HEK293 (cell line): Measurements from ENCODE around the gene SORL1.

Experiments
- CTCF ChIA-PET: fragments of 350-600 bp; formaldehyde crosslinking; extraction: SDS; loops from one replicate; lab custom pipeline; 2021; ENCODE audit warnings: antibody characterized with exemption; lab: Yijun Ruan, JAX
- POLR2A ChIA-PET: fragments of 300-600 bp; formaldehyde crosslinking; extraction: SDS; loops from one replicate; lab custom pipeline; 2020; ENCODE audit warnings: antibody characterized with exemption, inconsistent platforms; lab: Yijun Ruan, JAX
- H3K27ac ChIP-seq: fragments of 200-500 bp; sonication (Bioruptor generic); 2 replicates; pipeline ENCODE4 v1.5.1; 2014; ENCODE audit warnings: low read depth, low read length, control low read depth, inconsistent platforms; ENCODE audit errors: extremely low read depth
- H3K36me3 ChIP-seq, 2 experiments: fragments of 200-500 bp in 1 of 2; sonication (Bioruptor generic) in 1 of 2; 1 replicate in 1 of 2; 2 replicates in 1 of 2; pipeline ENCODE4 v1.5.1; 2014 to 2017; ENCODE audit warnings: inconsistent platforms in 2 of 2, low read length in 2 of 2; ENCODE audit not compliant: control insufficient read depth in 2 of 2, insufficient read depth in 1 of 2
- H3K4me1 ChIP-seq: fragments of 200-500 bp; sonication (Bioruptor generic); 2 replicates; pipeline ENCODE4 v1.5.1; 2014; ENCODE audit warnings: mild to moderate bottlenecking, low read length, inconsistent platforms; ENCODE audit not compliant: control insufficient read depth, insufficient read depth
- H3K4me3 ChIP-seq: 2 replicates; pipeline ENCODE4 v1.5.1; 2011; ENCODE audit warnings: low read depth, mild to moderate bottlenecking, control low read depth, low read length, moderate library complexity
- H3K9me3 ChIP-seq: fragments of 200-500 bp; sonication (Bioruptor generic); 2 replicates; pipeline ENCODE4 v1.5.1; 2014; ENCODE audit warnings: low read depth, low read length, inconsistent platforms; ENCODE audit not compliant: control insufficient read depth, insufficient read depth
- MYNN ChIP-seq: fragments of 450-650 bp; formaldehyde crosslinking; IDR thresholded peaks from 2 replicates; pipeline ENCODE4 v1.5.1; 2016; ENCODE audit warnings: missing biosample characterization, missing genetic modification characterization, borderline replicate concordance
- MZF1 ChIP-seq: fragments of 450-650 bp; formaldehyde crosslinking; IDR thresholded peaks from 2 replicates; pipeline ENCODE4 v1.5.1; 2017; ENCODE audit warnings: missing biosample characterization, missing genetic modification characterization, borderline replicate concordance
- OVOL3 ChIP-seq: fragments of 450-650 bp; formaldehyde crosslinking; IDR thresholded peaks from 2 replicates; pipeline ENCODE4 v1.5.1; 2016; ENCODE audit warnings: missing biosample characterization, missing genetic modification characterization
- SALL2 ChIP-seq: fragments of 450-650 bp; formaldehyde crosslinking; IDR thresholded peaks from 2 replicates; pipeline ENCODE4 v1.5.0; 2017; ENCODE audit warnings: missing biosample characterization, mild to moderate bottlenecking, missing genetic modification characterization, borderline replicate concordance
- ZBTB1 ChIP-seq: fragments of 450-650 bp; formaldehyde crosslinking; IDR thresholded peaks from 2 replicates; pipeline ENCODE4 v1.5.1; 2016; ENCODE audit warnings: missing biosample characterization, missing genetic modification characterization
- ZBTB44 ChIP-seq: fragments of 450-650 bp; IDR thresholded peaks from 2 replicates; pipeline ENCODE4 v1.5.1; 2018; ENCODE audit warnings: missing biosample characterization, mild to moderate bottlenecking, missing genetic modification characterization
- ZIC2 ChIP-seq: fragments of 450-650 bp; formaldehyde crosslinking; IDR thresholded peaks from 2 replicates; pipeline ENCODE4 v1.5.1; 2016; ENCODE audit warnings: missing biosample characterization, missing genetic modification characterization
- ZNF423 ChIP-seq: fragments of 450-650 bp; formaldehyde crosslinking; IDR thresholded peaks from 2 replicates; pipeline ENCODE4 v1.5.1; 2016; ENCODE audit warnings: missing biosample characterization, missing genetic modification characterization
- ZNF510 ChIP-seq: fragments of 450-650 bp; formaldehyde crosslinking; IDR thresholded peaks from 2 replicates; pipeline ENCODE4 v1.5.1; 2018; ENCODE audit warnings: mild to moderate bottlenecking, missing genetic modification characterization, missing biosample characterization; ENCODE audit not compliant: insufficient replicate concordance
- ZNF521 ChIP-seq: fragments of 450-650 bp; formaldehyde crosslinking; IDR thresholded peaks from 2 replicates; pipeline ENCODE4 v1.5.1; 2017; ENCODE audit warnings: missing biosample characterization, mild to moderate bottlenecking, missing genetic modification characterization
- ZNF791 ChIP-seq: fragments of 450-650 bp; formaldehyde crosslinking; IDR thresholded peaks from 2 replicates; pipeline ENCODE4 v1.5.1; 2016; ENCODE audit warnings: missing biosample characterization, missing genetic modification characterization
- ZNF792 ChIP-seq: fragments of 450-650 bp; formaldehyde crosslinking; IDR thresholded peaks from 2 replicates; pipeline ENCODE4 v1.5.1; 2016; ENCODE audit warnings: missing biosample characterization, missing genetic modification characterization
- TF ChIP-seq, protein P1 (sequence below): fragments of 450-650 bp; formaldehyde crosslinking; IDR thresholded peaks from 2 replicates; pipeline ENCODE4 v1.5.1; 2016; ENCODE audit warnings: missing biosample characterization, missing genetic modification characterization, low read depth

SORL1 gene

DNA sequence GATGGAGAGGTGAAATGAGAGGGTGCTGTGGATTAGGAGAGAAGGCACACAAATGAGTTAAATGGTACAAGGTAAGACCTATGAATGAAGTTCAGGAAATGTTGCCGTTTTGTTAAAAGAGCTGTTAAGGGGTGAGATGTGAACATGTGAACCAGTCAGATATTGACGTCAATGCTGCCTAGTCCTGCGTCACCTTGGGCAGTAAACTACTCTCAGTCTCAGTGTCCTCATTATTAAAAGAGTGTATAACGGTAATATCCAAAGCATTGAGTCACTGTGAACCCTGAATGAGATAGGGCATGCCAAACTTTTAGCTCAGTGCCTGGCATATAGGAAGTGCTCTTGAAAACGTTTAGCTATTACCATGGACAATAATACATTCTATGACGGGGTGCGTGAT lies 33.1 kb downstream of the SORL1 start:
- TF ChIP-seq ZNF510 (tag by site-specific recombination), result no peak
- no peak for TF ChIP-seq OVOL3
- H3K9me3 ChIP-seq, result no peaks in the 10 kb centered on the region
- no peak overlapping the region for H3K4me3 ChIP-seq
- CTCF ChIA-PET, result interaction anchor here (1.1 kb wide), 1 partner anchor 106 kb away, joined by 3 read pairs; no protein-coding TSS in a partner anchor
- peaks cover 0 to 3% of the 10 kb centered on the region in 2 experiments; a peak in 1 of 3 replicates for H3K36me3 ChIP-seq
- H3K4me1 ChIP-seq, result no peaks in the 10 kb centered on the region
- H3K27ac ChIP-seq, result no peak overlapping the region
- POLR2A ChIA-PET, result no interaction called here

GRCh38 chr11:121486054-121486453 lies 33.9 kb downstream of the SORL1 start:
- CTCF ChIA-PET, result no interaction called here

DNA sequence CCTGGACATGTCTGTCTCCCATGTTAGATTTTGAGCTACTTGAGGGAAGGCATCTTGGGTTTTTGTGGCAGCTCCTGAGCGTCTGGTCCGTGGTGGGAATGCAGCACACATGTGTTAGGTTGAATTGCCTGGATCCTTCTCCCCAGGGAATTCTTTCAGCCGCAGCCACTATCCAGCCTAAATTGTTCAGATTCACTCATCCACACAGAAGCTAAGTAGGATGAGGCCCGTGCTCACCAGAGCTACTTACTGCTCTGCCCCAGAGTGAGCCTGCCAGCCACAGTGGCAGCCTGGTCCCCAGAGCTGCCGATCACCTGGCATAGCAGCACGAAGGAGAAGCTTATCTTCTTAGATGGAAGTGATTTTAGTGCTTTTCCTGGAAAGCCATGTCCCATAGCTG lies 35.1 kb downstream of the SORL1 start:
- H3K27ac ChIP-seq, result no peak overlapping the region
- CTCF ChIA-PET, result no interaction called here
- peaks cover 0 to 3% of the 10 kb centered on the region in 2 experiments; a peak in 1 of 3 replicates for H3K36me3 ChIP-seq
- H3K4me3 ChIP-seq, result no peak overlapping the region
- no peak for TF ChIP-seq ZNF521 (tag by site-specific recombination)
- no peak for TF ChIP-seq ZNF792 (tag by site-specific recombination)
- no peak for TF ChIP-seq ZNF791 (tag by site-specific recombination)
- TF ChIP-seq MYNN, result no peak
- no peak for TF ChIP-seq MZF1 (tag by site-specific recombination)
- no peak for TF ChIP-seq ZBTB44 (tag by site-specific recombination)
- no peaks in the 10 kb centered on the region for H3K9me3 ChIP-seq
- POLR2A ChIA-PET, result no interaction called here
- no peaks in the 10 kb centered on the region for H3K4me1 ChIP-seq

More at GRCh38 chr11:121486054-121486453, 33.9 kb downstream of the SORL1 start:
- H3K9me3 ChIP-seq, result no peaks in the 10 kb centered on the region
- no peak overlapping the region for H3K4me3 ChIP-seq
- H3K36me3 ChIP-seq, result peaks cover 0 to 3% of the 10 kb centered on the region in 2 experiments; a peak in 1 of 3 replicates
- no peak overlapping the region for H3K27ac ChIP-seq
- no peaks in the 10 kb centered on the region for H3K4me1 ChIP-seq
- TF ChIP-seq SALL2 (tag by site-specific recombination), result no peak
- POLR2A ChIA-PET, result no interaction called here

DNA sequence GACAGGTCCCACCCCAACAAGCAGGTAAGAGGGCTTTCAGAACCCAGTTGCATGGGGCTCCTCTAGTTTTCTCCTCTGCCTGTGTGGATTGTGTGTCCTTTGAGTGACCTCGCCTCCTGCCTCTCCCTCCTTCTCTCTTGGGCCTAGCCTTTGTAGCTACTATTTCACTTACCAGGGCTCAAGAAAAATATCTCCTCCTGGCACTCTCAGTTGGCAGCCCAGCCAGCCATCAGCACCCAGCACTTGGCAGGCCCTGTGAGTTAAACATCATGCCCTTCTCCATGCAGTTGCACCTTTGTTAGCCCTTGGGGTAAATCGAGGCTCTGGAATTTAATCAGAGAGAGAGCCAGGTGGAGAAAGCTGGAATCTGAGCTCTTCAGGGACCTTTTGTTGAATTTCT lies 36.1 kb downstream of the SORL1 start:
- Histone ChIP-seq H3K36me3 (peaks cover 0 to 3% of the 10 kb centered on the region in 2 experiments; a peak in 1 of 3 replicates), H3K27ac (no peak overlapping the region)

More for the DNA sequence above, 36.1 kb downstream of the SORL1 start:
- no peaks in the 10 kb centered on the region for H3K4me1 ChIP-seq
- no peaks in the 10 kb centered on the region for H3K9me3 ChIP-seq
- no peak for TF ChIP-seq ZBTB1
- TF ChIP-seq ZNF423 (tag by site-specific recombination), result no peak
- TF ChIP-seq, protein P1, sequence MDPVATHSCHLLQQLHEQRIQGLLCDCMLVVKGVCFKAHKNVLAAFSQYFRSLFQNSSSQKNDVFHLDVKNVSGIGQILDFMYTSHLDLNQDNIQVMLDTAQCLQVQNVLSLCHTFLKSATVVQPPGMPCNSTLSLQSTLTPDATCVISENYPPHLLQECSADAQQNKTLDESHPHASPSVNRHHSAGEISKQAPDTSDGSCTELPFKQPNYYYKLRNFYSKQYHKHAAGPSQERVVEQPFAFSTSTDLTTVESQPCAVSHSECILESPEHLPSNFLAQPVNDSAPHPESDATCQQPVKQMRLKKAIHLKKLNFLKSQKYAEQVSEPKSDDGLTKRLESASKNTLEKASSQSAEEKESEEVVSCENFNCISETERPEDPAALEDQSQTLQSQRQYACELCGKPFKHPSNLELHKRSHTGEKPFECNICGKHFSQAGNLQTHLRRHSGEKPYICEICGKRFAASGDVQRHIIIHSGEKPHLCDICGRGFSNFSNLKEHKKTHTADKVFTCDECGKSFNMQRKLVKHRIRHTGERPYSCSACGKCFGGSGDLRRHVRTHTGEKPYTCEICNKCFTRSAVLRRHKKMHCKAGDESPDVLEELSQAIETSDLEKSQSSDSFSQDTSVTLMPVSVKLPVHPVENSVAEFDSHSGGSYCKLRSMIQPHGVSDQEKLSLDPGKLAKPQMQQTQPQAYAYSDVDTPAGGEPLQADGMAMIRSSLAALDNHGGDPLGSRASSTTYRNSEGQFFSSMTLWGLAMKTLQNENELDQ (tag by site-specific recombination), result no peak
- TF ChIP-seq ZIC2 (tag by site-specific recombination), result no peak
- H3K4me3 ChIP-seq, result no peak overlapping the region
- ChIA-PET POLR2A (no interaction called here), CTCF (no interaction called here)
